Measurements from ENCODE around the gene C16orf54.

DNA sequence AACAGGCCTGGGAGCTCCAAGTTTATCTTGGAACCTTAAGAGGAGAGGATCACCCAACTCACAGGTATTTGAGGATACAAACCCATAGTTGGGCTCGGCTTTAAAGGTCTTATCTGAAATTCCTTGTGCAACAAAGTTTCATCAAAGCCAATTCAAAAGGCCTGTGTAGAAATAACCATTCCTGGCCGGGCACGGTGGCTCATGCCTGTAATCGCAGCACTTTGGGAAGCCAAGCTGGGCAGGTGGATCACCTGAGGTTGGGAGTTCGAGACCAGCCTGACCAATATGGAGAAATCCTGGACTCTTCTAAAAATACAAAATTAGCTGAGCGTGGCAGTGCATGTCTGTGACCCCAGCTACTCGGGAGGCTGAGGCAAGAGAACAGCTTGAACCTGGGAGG is 28.7 kb downstream of the C16orf54 start:
- TF ChIP-seq, protein P1, sequence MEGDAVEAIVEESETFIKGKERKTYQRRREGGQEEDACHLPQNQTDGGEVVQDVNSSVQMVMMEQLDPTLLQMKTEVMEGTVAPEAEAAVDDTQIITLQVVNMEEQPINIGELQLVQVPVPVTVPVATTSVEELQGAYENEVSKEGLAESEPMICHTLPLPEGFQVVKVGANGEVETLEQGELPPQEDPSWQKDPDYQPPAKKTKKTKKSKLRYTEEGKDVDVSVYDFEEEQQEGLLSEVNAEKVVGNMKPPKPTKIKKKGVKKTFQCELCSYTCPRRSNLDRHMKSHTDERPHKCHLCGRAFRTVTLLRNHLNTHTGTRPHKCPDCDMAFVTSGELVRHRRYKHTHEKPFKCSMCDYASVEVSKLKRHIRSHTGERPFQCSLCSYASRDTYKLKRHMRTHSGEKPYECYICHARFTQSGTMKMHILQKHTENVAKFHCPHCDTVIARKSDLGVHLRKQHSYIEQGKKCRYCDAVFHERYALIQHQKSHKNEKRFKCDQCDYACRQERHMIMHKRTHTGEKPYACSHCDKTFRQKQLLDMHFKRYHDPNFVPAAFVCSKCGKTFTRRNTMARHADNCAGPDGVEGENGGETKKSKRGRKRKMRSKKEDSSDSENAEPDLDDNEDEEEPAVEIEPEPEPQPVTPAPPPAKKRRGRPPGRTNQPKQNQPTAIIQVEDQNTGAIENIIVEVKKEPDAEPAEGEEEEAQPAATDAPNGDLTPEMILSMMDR (IDR thresholded peaks at IDR 0.05; ENCODE audit: borderline replicate concordance, extremely low read depth, low read length, poor library complexity, severe bottlenecking): no peak
- TF ChIP-seq EZH2 (IDR thresholded peaks at IDR 0.05; ENCODE audit: borderline replicate concordance, low read depth, low read length, severe bottlenecking): no peak

All from DND-41 (cell line).